ENCODE data around the gene ZNF784. TPM values are rescaled to one million over a fixed set of nuclear protein-coding genes. Genes with fewer than 3 reads are reported as not detected.

The ZNF784 gene
- total and polyA plus RNA-seq, 10 of the 15 experiments (the other 5 are each of a cell fraction or from before 2014, with no cell fraction given), result 0.10 to 5.2 (median 1.8) TPM

DNA sequence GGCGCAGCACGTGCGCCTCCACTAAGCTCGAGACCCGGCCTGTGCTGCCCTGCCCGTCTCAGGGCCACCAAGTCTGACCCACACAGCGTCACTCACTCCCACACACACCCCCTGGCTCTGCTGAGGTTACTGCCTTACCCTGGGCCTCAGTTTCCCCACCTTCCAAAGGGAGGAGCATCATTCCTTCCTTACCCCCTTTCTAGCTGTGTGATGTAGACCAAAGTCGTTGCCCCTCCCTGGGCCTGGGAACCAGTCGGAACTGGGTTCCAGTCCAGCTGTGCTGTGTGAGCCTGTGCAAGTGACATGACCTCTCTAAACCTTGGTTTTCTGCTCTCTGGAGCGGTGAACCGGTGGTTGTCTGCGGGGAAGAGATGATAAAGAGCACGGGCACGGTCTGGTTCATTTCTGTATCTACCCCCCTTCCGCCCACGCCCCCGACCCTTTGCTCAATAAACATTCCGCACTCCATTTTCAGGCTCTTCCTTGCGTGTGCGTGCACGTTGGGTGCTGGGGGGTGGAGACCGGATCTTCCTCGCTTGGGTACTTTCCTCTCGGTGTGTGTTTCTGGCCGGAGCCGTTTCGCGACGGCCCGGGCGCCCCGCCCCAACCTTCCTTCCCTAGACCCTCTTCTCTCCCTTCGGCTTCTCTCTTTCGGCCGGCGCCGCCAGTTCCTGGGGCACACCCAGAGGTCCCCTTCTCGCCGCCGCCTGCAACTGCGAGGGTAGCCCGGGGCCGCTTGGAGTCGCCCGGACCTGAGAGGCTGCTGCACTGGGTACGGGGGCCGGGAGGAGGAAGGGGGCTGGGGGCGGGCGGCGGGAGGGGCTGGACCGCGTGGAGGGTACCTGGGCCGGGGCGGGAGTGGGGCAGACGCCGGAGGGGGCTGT lies 18.9 kb upstream of the ZNF784 start, which contains the start of gene ZNF581 (continued):
- TF ChIP-seq BACH1 (IDR thresholded peaks at IDR 0.05; ENCODE audit: borderline replicate concordance) (peak; percentile 16; the same call in 1 of the 2 replicates), SP1 (IDR thresholded peaks at IDR 0.05; ENCODE audit: low read depth, low read length) (peak; percentile 56), NFIC (IDR thresholded peaks at IDR 0.05; ENCODE audit: low read depth, low read length) (0 out of 2 replicates have a peak, but pooled peaks have one; percentile 25), NR2C1 (IDR thresholded peaks at IDR 0.05) (peak; percentile 68), TARDBP (IDR thresholded peaks at IDR 0.05; ENCODE audit: borderline replicate concordance) (peak; percentile 61; the same call in 1 of the 2 replicates), ZNF207 (IDR thresholded peaks at IDR 0.05; ENCODE audit: borderline replicate concordance) (peak; percentile 78; the same call in 1 of the 2 replicates), GABPA (IDR thresholded peaks at IDR 0.05; ENCODE audit: low read depth) (peak; percentile 90), ZBED1 (IDR thresholded peaks at IDR 0.05; ENCODE audit: borderline replicate concordance) (0 out of 2 replicates have a peak, but pooled peaks have one; percentile 48), HDAC6 (IDR thresholded peaks at IDR 0.05; ENCODE audit: unreplicated experiment) (no peak), PBX3 (IDR thresholded peaks at IDR 0.05; ENCODE audit: insufficient replicate concordance, low read depth, low read length) (peak; percentile 30), MEF2A (IDR thresholded peaks at IDR 0.05; ENCODE audit: insufficient read depth, low read depth, low read length) (0 out of 2 replicates have a peak, but pooled peaks have one; percentile 27), SMAD5 (IDR thresholded peaks at IDR 0.05; ENCODE audit: low read depth) (no peak), FOS (IDR thresholded peaks at IDR 0.05; ENCODE audit: borderline replicate concordance, extremely low read depth, insufficient read length) (no peak), ZNF24 (IDR thresholded peaks at IDR 0.05) (peak; percentile 48), IRF5 (IDR thresholded peaks at IDR 0.05; ENCODE audit: borderline replicate concordance) (no peak), KDM1A (IDR thresholded peaks at IDR 0.05; ENCODE audit: borderline replicate concordance) (no peak), ZZZ3 (IDR thresholded peaks at IDR 0.05; ENCODE audit: control insufficient read depth, insufficient read length, low read depth) (no peak), POLR2AphosphoS5 (IDR thresholded peaks at IDR 0.05; ENCODE audit: low read length) (peak; percentile 81), PML (IDR thresholded peaks at IDR 0.05; ENCODE audit: low read length) (peak; percentile 75; the same call in 1 of the 2 replicates), WRNIP1 (IDR thresholded peaks at IDR 0.05; ENCODE audit: borderline replicate concordance, low read depth, low read length) (0 out of 2 replicates have a peak, but pooled peaks have one; percentile 45), RUNX3 (IDR thresholded peaks at IDR 0.05; ENCODE audit: low read length) (peak; percentile 54), CBFB (IDR thresholded peaks at IDR 0.05; ENCODE audit: low read depth) (0 out of 2 replicates have a peak, but pooled peaks have one; percentile 54), IKZF1 (conservative IDR thresholded peaks at IDR 0.05) (peak; percentile 54), CREM (IDR thresholded peaks at IDR 0.05; ENCODE audit: low read depth) (peak; percentile 73), RELA (IDR thresholded peaks at IDR 0.05; ENCODE audit: borderline replicate concordance, partially characterized antibody) (peak; percentile 85)
